ENCODE results near the gene LRP8. TPM values are rescaled to one million over a fixed set of nuclear protein-coding genes. Genes with fewer than 3 reads are reported as not detected.
A peak's percentile ranks its signal among the peaks of the same experiment; 100 is the strongest.

LRP8 gene
- total RNA-seq, 1 donor = 27.6 TPM

DNA sequence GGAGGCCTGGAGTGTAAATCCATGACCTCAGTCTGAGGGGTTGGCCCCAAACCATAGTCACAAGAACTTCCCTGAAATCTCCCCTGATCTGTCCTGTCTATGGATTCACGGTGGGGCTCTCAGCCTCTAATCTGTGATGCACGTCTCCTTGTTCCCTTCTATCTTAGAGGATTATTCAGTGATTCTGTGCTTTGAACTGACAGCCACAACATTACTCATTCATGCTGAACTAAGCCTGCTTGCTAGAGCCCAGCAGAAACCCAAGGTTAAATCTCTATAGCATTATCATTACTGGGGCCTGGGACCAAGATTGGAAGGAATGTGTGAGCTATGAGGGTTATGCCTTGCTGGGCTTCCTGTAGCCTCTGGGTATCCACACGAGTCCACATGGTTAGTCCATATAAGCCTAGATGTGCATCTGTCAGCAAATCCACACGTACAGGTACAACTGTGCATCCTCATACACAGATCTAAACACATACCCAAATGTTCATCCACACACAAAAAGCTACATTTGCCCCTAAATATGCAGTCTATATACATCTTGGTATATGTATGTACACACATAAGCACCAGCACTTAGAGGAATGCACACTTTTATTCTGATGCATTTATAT lies 67.1 kb downstream of the LRP8 start:
- DNase-seq (ENCODE audit: low read depth) = no peak
- no peak overlapping the region for H3K4me3 ChIP-seq (ENCODE audit: low read depth, low read length)
- TF ChIP-seq CTCF (IDR thresholded peaks at IDR 0.05; ENCODE audit: insufficient read depth, low read depth, low read length) = no peak

DNA sequence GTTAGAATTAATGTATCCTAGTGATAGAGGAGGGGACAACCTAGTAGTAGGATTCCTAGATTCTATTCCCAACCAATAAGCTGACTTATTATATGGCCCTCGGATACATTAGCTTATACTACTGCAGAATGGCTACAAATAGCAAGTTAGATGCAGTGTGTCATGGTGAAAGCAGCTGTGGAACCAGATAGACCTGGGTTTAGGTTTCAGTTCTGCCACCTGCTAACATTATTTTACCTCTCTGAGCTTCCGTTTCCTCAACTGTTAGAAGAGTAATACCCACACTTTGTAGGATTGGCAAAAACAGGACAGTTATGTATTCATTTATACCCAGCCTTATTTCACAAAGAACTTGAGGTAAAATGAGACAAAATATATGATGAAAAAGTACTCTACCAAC lies 67.9 kb downstream of the LRP8 start:
- TF ChIP-seq CTCF (IDR thresholded peaks at IDR 0.05; ENCODE audit: insufficient read depth, low read depth, low read length) = no peak
- H3K4me3 ChIP-seq (ENCODE audit: low read depth, low read length) = no peak overlapping the region
- no peak for DNase-seq (ENCODE audit: low read depth)

DNA sequence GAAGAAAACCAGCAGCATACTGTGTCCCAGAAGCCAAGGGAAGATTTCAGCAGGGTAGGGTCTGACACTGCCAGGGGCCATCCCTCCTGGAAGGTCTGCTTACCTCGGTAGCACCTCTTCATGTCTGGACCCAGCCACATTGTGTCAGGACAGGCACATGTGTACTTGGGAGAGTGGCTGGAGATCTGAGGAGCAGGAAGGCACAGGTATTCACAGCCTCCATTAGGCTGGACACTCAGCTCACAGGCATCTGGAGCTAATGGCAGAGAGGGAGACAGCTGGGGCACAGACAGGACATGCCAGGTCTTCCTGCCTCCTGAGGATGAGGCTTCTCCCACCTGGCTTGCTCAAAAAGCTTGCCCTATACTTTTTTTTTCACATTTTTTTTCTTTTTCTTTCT lies 69.7 kb downstream of the LRP8 start:
- no peak for TF ChIP-seq CTCF (IDR thresholded peaks at IDR 0.05; ENCODE audit: insufficient read depth, low read depth, low read length)
- no peak overlapping the region for H3K4me3 ChIP-seq (ENCODE audit: low read depth, low read length)
- no peak for DNase-seq (ENCODE audit: low read depth)

- no peak for DNase-seq (ENCODE audit: low read depth)
- no peak overlapping the region for H3K4me3 ChIP-seq (ENCODE audit: low read depth, low read length)
- TF ChIP-seq CTCF (IDR thresholded peaks at IDR 0.05; ENCODE audit: insufficient read depth, low read depth, low read length) = no peak
These were observed 70.3 kb downstream of the LRP8 start for GRCh38 chr1:53257454-53258081.

DNA sequence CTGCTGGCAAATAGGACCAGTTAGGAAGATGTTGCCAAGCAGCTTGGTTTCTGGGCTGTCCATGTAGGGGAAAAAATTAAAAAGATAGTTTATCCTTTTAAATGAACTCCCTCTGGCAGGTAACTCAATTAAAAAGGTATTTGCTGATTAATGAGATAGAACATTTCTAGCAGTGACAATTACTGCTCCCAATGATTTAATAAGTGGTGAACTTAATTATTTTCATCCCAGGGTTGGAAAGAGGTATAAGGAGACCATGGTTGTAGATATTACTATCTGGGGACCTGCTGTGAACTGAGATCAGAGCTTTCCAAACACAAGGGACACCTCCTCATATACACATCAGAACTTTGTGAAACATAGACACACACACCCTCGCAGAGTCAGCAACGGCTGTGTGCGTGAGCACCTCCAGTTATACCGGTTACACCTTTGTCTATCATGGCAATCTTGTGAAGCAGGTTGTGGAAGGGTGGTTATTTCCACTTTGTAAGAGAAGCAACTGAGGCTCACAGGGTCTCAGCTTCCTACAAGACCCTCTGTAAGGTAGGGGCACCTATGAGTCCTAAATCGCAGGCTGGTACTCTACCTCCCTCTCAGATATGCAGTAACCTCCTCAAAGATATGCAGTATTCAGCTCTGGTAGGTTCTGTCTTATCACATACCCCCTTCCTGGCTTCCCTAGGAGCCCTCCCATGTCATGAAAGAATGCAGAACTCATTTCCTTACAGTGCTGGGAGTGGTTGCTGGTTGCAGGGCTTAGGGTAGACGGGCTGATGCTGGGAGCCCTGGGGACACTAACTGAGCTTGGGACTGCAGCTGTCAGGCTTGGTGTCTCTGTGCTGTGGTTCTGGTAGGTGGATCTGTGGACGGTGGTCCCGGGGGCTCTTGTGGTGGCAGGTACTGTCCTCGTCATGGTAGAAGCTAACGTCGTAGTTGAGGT lies 71.1 kb downstream of the LRP8 start:
- TF ChIP-seq CTCF (IDR thresholded peaks at IDR 0.05; ENCODE audit: insufficient read depth, low read depth, low read length) = no peak

DNA sequence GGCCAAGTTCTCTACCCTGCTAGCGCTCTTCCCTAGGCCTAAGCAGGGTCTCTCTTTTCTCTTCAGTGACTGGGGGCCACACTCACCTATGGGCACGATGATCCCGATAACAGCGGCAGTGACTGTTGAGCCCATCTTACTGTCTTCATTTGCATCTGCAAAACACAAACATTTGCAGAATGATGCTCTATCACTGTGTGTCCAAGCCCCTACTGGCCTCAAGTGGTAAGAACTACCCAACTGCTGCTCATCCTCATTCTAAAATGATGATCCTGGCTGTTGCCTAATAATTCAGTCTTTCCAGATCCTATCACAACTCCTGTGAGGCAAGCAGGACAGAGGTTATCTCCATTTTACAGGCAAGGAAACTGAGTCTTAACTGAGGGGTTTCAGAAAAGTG lies 72.8 kb downstream of the LRP8 start:
- peak; percentile 10 for DNase-seq (ENCODE audit: low read depth)
- H3K4me3 ChIP-seq (ENCODE audit: low read depth, low read length) = no peak overlapping the region
- peak; percentile 19 for TF ChIP-seq CTCF (IDR thresholded peaks at IDR 0.05; ENCODE audit: insufficient read depth, low read depth, low read length)

More for the DNA sequence above, 71.1 kb downstream of the LRP8 start:
- DNase-seq (ENCODE audit: low read depth) = no peak
- H3K4me3 ChIP-seq (ENCODE audit: low read depth, low read length) = no peak overlapping the region
